K562 (cell line): ENCODE results near the gene MRPL9.

Experiments
- BRCA1 ChIP-seq, 2 experiments: fragments of 450-650 bp in 1 of 2; sonication (generic) in 1 of 2; formaldehyde crosslinking in 1 of 2; IDR thresholded peaks; 2 replicates each; pipeline versions ENCODE4 v1.5.0 to v1.6.1; 2017 to 2020; ENCODE audit warnings: mild to moderate bottlenecking in 1 of 2, missing genetic modification reagents in 1 of 2
- CAMTA2 ChIP-seq: fragments of 250-450 bp; sonication (Bioruptor Pico); conservative IDR thresholded peaks from 2 replicates; pipeline ENCODE4 v1.5.1; 2022
- HOMEZ ChIP-seq: fragments of 250-450 bp; sonication (Bioruptor Pico); IDR thresholded peaks from 2 replicates; pipeline ENCODE4 v1.4.0; 2020; ENCODE audit warnings: mild to moderate bottlenecking, moderate library complexity
- POLR2A ChIP-seq: fragments of 450-650 bp; conservative IDR thresholded peaks from 2 replicates; pipeline ENCODE4 v1.6.1; 2016
- POLR2AphosphoS5 ChIP-seq: IDR thresholded peaks from 2 replicates; pipeline ENCODE4 v1.6.1; 2011; ENCODE audit warnings: mild to moderate bottlenecking, low read depth, low read length, moderate library complexity; ENCODE audit not compliant: control insufficient read depth, insufficient read depth
- SREBF2 ChIP-seq: sonication (generic); formaldehyde crosslinking; IDR thresholded peaks from 2 replicates; pipeline ENCODE4 v1.4.0; 2020; ENCODE audit warnings: mild to moderate bottlenecking, missing genetic modification reagents
- ZFX ChIP-seq: sonication (generic); formaldehyde crosslinking; IDR thresholded peaks from 2 replicates; pipeline ENCODE4 v1.8.0; 2022; ENCODE audit warnings: mild to moderate bottlenecking, missing genetic modification reagents, moderate library complexity
- TF ChIP-seq, protein P1 (sequence below): fragments of 250-450 bp; sonication (Bioruptor Pico); IDR thresholded peaks from 2 replicates; pipeline ENCODE4 v1.5.0; 2020; ENCODE audit warnings: mild to moderate bottlenecking, borderline replicate concordance
- TF ChIP-seq, protein P2 (sequence below): fragments of 250-450 bp; sonication (Bioruptor Pico); IDR thresholded peaks from 2 replicates; pipeline ENCODE4 v1.8.0; 2022; ENCODE audit warnings: inconsistent platforms
- TF ChIP-seq, protein P3 (sequence below), 3 experiments: IDR thresholded peaks in 2 of 3; conservative IDR thresholded peaks in 1 of 3; 2 replicates each; pipeline ENCODE4 v1.5.1; 2011 to 2012; ENCODE audit warnings: low read length in 3 of 3, mild to moderate bottlenecking in 3 of 3, control low read depth in 2 of 3, improper control_type of control experiment in 1 of 3, inconsistent platforms in 1 of 3, low read depth in 1 of 3, mixed read lengths in 1 of 3, moderate library complexity in 1 of 3; ENCODE audit not compliant: insufficient read depth in 2 of 3

DNA sequence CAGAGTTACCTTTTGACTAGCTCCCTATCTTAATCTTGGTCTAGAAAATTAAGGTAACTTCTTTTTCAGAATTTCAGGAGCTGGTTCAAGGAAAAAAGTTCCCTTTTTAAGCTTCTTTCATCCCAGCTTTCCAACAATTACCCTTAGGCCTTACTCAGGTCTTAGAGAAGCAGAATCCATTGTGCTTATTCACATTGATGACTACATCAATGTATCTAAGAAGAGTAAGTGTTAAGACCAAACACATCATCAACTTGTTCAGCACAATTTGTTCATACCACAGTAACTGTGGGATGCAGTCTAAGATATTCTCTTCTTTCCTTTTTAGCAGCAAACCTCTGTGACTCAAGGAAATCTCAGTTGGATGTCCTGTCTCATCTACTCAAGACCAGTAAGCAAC lies 4.1 kb downstream of the MRPL9 start:
- TF ChIP-seq SREBF2 (no peak), POLR2A (no peak), HOMEZ (CRISPR knock-in tag) (no peak), CAMTA2 (CRISPR knock-in tag) (no peak), ZFX (CRISPR knock-in tag) (no peak), BRCA1 (IDR thresholded peaks at IDR 0.05) (no peak), BRCA1 (CRISPR knock-in tag; IDR thresholded peaks at IDR 0.05) (no peak), POLR2AphosphoS5 (no peak)
- TF ChIP-seq, protein P1, sequence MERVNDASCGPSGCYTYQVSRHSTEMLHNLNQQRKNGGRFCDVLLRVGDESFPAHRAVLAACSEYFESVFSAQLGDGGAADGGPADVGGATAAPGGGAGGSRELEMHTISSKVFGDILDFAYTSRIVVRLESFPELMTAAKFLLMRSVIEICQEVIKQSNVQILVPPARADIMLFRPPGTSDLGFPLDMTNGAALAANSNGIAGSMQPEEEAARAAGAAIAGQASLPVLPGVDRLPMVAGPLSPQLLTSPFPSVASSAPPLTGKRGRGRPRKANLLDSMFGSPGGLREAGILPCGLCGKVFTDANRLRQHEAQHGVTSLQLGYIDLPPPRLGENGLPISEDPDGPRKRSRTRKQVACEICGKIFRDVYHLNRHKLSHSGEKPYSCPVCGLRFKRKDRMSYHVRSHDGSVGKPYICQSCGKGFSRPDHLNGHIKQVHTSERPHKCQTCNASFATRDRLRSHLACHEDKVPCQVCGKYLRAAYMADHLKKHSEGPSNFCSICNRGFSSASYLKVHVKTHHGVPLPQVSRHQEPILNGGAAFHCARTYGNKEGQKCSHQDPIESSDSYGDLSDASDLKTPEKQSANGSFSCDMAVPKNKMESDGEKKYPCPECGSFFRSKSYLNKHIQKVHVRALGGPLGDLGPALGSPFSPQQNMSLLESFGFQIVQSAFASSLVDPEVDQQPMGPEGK (CRISPR knock-in tag): no peak
- TF ChIP-seq, protein P2, sequence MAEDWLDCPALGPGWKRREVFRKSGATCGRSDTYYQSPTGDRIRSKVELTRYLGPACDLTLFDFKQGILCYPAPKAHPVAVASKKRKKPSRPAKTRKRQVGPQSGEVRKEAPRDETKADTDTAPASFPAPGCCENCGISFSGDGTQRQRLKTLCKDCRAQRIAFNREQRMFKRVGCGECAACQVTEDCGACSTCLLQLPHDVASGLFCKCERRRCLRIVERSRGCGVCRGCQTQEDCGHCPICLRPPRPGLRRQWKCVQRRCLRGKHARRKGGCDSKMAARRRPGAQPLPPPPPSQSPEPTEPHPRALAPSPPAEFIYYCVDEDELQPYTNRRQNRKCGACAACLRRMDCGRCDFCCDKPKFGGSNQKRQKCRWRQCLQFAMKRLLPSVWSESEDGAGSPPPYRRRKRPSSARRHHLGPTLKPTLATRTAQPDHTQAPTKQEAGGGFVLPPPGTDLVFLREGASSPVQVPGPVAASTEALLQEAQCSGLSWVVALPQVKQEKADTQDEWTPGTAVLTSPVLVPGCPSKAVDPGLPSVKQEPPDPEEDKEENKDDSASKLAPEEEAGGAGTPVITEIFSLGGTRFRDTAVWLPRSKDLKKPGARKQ (CRISPR knock-in tag): no peak
- TF ChIP-seq, protein P3, sequence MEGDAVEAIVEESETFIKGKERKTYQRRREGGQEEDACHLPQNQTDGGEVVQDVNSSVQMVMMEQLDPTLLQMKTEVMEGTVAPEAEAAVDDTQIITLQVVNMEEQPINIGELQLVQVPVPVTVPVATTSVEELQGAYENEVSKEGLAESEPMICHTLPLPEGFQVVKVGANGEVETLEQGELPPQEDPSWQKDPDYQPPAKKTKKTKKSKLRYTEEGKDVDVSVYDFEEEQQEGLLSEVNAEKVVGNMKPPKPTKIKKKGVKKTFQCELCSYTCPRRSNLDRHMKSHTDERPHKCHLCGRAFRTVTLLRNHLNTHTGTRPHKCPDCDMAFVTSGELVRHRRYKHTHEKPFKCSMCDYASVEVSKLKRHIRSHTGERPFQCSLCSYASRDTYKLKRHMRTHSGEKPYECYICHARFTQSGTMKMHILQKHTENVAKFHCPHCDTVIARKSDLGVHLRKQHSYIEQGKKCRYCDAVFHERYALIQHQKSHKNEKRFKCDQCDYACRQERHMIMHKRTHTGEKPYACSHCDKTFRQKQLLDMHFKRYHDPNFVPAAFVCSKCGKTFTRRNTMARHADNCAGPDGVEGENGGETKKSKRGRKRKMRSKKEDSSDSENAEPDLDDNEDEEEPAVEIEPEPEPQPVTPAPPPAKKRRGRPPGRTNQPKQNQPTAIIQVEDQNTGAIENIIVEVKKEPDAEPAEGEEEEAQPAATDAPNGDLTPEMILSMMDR (IDR thresholded peaks at IDR 0.05 in 2 of 3, conservative IDR thresholded peaks at IDR 0.05 in 1 of 3; ENCODE audit: insufficient read depth in 2 of 3, low read depth in 1 of 3, low read length in 3 of 3): no peak
